ENCODE results near the gene RGL2.
A peak's percentile ranks its signal among the peaks of the same experiment; 100 is the strongest.

The RGL2 gene

GRCh38 chr6:33316603-33317418 lies 18.1 kb upstream of the RGL2 start:
- DNase-seq, result peak; percentile 49

DNA sequence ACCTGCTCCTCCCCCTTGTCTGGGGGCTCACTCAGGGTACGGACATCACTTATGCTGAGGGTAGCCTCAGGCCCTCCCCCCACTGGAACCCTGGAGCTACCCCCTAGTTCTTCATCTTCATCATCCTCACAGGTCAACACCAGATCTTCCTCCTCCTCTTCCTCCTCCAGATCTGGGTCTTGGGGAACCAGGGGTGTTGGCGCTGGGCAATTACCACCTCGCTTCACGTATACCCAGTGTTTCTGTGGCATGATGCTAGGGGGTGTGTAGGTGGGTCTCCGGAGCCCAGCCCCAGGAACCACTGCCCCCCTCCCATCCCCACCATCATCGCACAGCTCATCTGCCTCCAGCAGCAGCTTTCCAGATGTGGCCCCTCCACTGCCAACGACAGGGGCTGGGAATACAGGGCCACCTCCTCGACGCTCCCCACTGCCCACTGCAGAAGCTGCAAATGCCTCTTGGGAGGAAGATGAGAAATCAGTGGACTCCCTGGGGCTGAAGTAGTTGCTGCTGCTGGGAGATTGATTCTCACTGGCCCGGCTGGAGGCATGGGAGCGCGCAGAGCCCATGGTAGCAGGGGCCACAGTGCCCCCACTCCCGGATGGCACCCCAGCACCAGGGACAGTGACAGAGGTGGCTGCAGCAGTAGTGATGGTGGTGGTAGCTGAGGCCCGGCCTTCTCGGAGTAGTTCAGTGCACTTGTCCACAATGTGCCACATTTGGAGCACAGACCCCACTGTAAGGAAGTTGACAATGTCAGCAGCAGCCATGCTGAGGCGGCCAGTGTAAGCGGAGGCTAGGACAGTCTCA lies 17.3 kb upstream of the RGL2 start:
- no peak for DNase-seq

- peak; percentile 69 for DNase-seq
Measured at GRCh38 chr6:33314943-33315792, 16.4 kb upstream of the RGL2 start.

DNA sequence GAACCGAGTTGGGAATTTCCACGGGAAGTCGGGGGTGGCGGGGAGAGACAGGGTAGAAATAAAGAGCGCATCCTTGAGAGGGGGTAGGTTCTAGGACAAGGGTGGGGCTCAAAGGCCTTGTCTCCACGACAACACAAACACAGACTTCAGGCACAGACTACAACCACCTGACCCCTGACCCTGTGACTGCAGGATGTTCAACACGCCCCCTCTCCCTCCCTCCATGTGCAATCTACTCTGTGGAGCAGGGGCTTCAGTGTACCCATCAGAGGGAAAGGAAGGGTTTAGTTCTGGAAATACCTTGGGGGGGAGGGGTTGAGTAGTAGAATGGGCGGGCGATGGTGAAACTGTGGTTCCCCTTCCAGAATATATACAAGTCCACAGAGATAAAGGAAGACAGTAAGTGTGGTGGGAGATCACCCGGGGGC lies 15.8 kb upstream of the RGL2 start:
- DNase-seq, result peak; percentile 82

DNA sequence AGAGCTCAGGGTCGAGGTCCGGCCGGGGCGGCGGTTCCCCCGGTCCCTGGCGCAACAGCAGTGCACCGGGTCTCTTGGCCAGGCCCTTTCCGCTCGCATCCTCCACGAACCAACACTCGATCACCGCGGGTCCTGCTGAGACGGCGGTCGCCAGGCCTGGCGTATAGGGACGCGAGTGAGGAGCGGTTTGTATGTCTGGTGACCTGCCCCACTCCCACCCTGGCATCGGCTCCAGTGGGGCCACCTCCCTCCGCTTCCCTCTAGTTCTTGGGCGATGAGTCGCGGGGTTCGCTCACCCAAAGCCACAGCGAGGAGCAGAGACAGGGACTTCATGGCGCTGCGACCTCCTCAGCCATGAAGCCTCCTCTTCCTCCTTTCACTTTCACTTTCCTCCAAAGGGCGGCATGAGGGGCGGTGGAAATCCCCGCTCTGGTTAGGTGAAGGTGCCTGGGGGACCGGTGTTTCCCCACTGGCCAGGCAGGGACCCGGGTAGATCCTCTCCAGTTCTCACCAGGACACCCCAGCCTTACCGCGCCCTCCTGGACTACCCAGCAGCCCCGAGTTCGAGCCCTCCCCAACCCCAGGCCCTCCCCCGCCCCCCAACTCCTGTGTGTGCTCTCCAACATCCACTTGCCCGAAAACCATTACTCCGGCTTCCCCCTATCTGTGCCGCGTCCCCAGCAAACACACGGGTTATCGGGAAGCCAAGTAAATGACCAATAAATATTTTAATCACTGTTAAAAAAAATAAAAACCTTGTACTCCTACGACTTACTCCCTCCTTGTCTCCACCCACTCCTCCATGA lies 15.2 kb upstream of the RGL2 start, which contains the start of gene TAPBP:
TAPBP (minus strand) TSS at position 370 of the 806 bp plus-strand sequence; CDS start at position 333, 37 bp downstream.
- DNase-seq, result peak; percentile 90

DNA sequence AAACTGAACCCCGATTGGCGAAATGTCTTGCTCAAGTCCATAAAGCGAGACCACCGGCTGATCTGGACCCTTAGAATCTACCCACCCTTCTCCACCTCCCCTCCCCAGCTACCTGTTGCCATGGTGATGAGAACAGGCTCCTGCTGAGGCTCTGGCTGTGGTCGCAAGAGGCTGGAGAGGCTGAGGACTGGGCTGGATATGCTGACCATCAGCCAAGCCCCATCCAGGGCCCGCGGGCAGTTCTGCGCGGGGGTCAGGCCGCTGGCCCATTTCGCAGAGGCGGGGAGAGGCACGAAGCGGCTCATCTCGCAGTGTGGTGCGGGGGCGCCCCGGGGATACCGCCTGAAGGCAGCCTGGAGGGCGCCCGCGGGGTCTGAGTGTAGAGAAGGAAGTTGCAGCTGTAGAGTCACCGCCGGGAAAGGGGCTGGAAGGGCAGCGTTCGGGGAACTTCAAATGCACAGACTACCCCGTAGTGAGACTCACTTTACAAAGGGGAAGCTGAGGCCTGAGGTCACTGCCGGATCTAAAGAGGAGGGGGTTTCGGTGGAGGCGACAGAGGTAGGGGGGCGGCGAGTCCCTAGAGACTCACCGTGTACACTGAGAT lies 14.5 kb upstream of the RGL2 start:
- peak; percentile 79 for DNase-seq

- peak; percentile 72 for DNase-seq
Measured at GRCh38 chr6:33312361-33313104, 13.8 kb upstream of the RGL2 start.

DNA sequence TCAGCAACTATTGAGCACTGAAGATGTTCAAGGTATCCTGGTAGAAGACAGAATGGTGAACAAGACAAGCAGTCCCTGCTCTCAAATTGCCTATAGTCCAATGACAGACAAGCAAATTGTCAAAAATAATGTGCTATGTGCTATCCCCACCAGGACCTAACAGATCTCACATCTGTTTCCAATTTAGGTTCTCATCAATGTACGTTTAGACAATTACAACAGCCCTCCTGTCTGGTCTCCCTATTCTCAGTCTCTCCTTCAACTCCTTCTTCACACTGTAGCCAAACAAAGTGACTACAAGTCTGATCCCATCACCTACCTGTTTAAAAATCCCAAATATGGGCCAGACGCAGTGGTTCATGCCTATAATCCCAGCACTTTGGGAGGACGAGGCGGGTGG lies 7.6 kb upstream of the RGL2 start:
- no peak for DNase-seq

DNA sequence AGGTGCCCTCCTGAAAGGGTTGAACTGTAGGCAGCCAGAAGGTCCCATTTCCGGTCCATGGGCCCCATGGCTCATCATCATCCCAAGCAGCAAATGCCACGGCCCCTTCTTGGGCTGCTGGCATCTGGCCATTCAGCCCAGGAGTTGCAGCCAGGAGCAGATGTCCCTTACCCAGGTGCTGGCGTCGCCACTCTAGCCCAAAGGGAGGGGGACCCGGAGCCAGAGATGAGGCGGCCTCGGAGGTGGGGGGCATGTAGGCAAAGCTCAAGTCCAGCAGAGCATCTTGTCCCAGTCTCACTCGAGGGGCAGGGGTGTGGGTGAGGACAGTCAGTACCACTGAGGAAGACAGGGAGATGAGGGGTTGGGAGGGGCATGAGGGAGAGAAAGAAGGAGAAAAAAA lies 6.3 kb upstream of the RGL2 start:
- DNase-seq, result no peak

GRCh38 chr6:33304216-33304615 lies 5.5 kb upstream of the RGL2 start:
- no peak for DNase-seq

DNA sequence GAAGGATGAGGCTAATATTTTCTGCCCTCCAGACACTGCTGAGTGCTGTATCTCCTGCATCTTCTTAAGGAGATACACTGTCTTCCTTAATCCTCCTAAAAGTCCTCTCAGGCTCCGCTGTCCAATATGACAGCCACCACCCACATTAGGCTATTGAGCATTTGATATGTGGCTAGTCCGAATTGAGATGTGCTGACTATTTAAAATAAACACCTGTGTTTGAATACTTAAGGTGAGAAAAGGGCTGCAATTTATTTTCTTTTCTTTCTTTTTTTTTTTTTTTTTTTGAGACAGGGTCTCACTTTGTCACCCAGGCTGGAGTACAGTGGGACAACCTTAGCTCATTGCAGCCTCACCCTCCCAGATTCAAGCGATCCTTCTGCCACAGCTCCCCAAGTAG lies 3.1 kb upstream of the RGL2 start:
- no peak for DNase-seq

DNA sequence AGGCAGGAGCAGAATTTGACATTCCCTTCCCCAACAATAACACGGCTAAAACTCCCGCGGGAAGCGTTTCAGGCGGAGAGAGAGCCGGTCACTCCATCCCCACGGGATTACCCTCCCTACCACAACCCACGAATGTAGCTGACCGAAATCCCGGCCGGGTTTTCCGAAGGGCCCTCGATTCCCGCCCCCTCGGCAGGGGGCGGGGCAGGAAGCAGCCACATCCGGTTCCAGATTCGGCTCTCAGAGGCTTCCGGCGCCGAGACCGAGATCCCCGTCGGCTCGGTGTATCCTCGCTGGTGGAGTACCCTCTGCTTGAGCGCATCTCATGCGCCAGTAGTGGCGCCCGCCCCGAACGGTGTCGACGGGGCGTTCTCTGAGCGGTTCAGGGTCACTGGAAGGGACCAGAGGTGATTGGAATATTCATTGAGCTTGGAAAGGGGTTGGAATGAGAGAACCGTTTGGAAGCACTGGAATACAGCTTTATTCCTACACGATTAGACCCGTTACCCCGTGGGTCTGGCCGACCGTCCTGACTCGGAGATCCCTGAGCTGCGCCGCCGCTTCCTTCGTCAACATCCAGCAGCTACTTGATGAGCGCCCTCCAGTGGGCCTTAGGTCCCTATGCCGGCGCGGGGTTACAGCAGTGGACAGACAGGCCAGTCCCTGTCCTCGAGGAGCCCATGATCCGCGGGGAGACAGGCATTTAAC lies 649 bp upstream of the RGL2 start:
- DNase-seq, result peak; percentile 99

DNA sequence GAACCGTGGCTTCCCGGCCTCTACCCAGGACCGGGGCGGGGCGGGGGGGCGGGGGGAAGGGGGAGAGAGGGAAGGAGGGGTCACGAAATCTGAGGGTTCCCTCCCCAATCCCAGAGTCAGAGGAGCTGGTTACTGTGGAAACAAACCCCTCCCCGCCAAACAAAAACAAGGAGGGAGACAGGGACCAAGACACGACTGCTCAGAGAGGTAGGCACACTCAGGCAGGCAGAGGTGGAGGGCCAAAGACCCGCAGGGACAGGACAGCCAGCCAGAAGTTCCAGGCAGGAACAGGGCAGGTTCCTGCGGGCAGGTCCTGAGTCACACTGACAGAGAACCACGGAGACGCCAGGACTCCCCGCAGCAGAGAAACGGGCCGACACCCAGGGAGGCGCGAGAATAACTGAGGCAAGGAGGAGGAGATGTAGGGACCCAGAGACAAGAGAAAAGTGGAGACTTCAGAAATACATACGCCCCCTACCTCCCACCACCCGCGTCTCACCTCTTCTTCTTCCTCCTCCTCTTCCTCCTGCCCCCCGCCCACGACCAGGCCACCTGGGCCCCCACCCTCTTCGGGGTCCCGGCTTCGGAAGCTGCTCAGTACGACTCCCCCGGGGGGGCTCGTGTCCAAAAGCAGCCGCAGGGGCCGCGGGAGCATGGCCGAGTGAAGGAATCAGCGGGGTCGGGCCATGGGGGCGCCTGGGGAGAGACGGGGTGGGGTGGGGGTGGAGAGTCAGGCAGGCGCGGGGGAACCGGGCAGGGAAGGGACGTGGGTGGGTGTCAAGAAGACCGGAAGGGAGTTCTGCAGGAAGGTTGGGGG lies 578 bp downstream of the RGL2 start:
- DNase-seq, result peak; percentile 85

- peak; percentile 74 for DNase-seq
Measured at GRCh38 chr6:33297406-33297955, 1.3 kb downstream of the RGL2 start.

- no peak for DNase-seq
Measured at GRCh38 chr6:33296797-33297405, 1.8 kb downstream of the RGL2 start.

DNA sequence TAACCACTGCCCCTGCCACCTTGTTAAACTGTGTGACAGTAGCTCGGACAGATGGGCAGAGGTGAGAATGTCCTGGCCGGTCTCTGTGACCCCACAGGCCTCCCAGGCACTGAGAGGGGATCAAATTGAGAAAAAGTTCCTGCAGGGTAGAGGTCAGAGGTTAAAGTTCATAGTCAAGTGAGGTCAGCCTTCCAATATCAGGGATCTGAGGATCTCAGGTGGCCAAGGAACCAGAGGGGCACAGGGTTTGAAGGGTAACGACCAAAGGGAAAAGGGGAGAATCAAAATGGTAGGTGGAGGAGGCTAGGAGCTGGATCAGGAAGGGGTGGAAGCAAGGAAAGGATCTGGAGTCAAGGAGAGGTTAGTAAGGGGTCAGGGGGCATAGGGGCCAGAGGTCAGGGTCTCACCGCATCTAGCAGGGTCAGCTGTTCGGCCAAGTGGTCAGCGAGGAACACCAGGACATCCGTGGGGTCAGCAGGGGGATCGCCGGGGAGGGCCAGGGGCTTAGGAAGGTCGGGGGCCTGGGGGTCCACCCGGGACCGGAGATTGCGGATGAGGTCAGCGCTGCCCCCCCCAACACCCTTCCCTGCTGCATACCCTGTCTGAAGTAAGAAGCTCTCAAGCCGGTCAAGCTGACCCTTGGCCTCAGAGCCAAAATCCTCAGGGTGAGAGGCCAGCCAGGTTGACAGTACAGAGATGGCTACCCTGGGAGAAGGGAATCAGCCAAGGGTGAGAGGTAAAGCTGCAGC lies 2.9 kb downstream of the RGL2 start:
- DNase-seq, result no peak

- DNase-seq, result no peak
Measured at GRCh38 chr6:33294086-33294823, 4.5 kb downstream of the RGL2 start.

Data from OCI-M1 (cell line).